IMR-90 (cell line): Measurements from ENCODE around the gene ZNF771. TPM values are rescaled to one million over a fixed set of nuclear protein-coding genes. Genes with fewer than 3 reads are reported as not detected.
"Not testable (repeated sequence)": the region's sequence is repeated elsewhere in the genome, so short reads cannot be mapped to it uniquely, and the experiment has no call there.

Experiments
- ATAC-seq: fragments of 200-7000 bp; cut with Tn5 transposase; 2 replicates; pipeline ENCODE4 v1.9.1; 2020; ENCODE audit warnings: low read depth, mild to moderate bottlenecking, moderate library complexity
- BruUV-seq: library from RNA; stranded (reverse); fragments of 400-500 nt; replicated peaks from 2 replicates; lab custom pipeline; 2021; lab: Mats Ljungman, UMichigan
- CTCF ChIA-PET: fragments of 300-600 bp; formaldehyde crosslinking; extraction: SDS; loops from one replicate; lab custom pipeline; 2021; ENCODE audit warnings: antibody characterized with exemption; lab: Yijun Ruan, JAX
- POLR2A ChIA-PET: fragments of 300-600 bp; sonication (Branson Sonifier 250); formaldehyde crosslinking; loops from one replicate; lab custom pipeline; 2022; ENCODE audit warnings: antibody characterized with exemption; ENCODE audit not compliant: unreplicated experiment; lab: Charles Lee
- DNase-seq: peaks from one replicate; pipeline ENCODE4 v3.0.0; 2013
- H2AFZ ChIP-seq: replicated peaks from 2 replicates; pipeline ENCODE3; 2013; ENCODE audit warnings: low read length, mild to moderate bottlenecking; ENCODE audit not compliant: poor library complexity
- H2AK5ac ChIP-seq: 2 replicates; pipeline ENCODE4 v1.6.1; 2013; ENCODE audit warnings: low read depth, low read length, inconsistent platforms
- H2AK9ac ChIP-seq: replicated peaks from 2 replicates; pipeline ENCODE3; 2013; ENCODE audit warnings: mild to moderate bottlenecking, low read depth, low read length, moderate library complexity; ENCODE audit not compliant: poor library complexity
- H2BK120ac ChIP-seq: 2 replicates; pipeline ENCODE4 v1.6.1; 2013; ENCODE audit warnings: low read depth, low read length, inconsistent platforms
- H2BK15ac ChIP-seq: 3 replicates; pipeline ENCODE4 v1.6.1; 2013; ENCODE audit warnings: low read depth, low read length, inconsistent platforms
- H2BK20ac ChIP-seq: 2 replicates; pipeline ENCODE4 v1.6.1; 2013; ENCODE audit warnings: low read depth, mild to moderate bottlenecking, inconsistent platforms, low read length, moderate library complexity
- H2BK5ac ChIP-seq: 2 replicates; pipeline ENCODE4 v1.6.1; 2013; ENCODE audit warnings: mild to moderate bottlenecking, low read depth, low read length, inconsistent platforms; ENCODE audit not compliant: poor library complexity, severe bottlenecking
- H3K14ac ChIP-seq: replicated peaks from 2 replicates; pipeline ENCODE4 v1.6.1; 2013; ENCODE audit warnings: low read depth, low read length, inconsistent platforms
- H3K18ac ChIP-seq: 2 replicates; pipeline ENCODE4 v1.6.1; 2013; ENCODE audit warnings: low read depth, low read length, control low read depth
- H3K23ac ChIP-seq: 2 replicates; pipeline ENCODE4 v1.6.1; 2013; ENCODE audit warnings: low read depth, low read length, inconsistent platforms
- H3K27ac ChIP-seq: 2 replicates; pipeline ENCODE4 v1.5.1; 2013; ENCODE audit warnings: mild to moderate bottlenecking, control low read depth, low read length; ENCODE audit not compliant: insufficient read depth
- H3K27me3 ChIP-seq: 2 replicates; pipeline ENCODE4 v1.6.1; 2013; ENCODE audit warnings: low read length; ENCODE audit not compliant: control insufficient read depth, insufficient read depth
- H3K36me3 ChIP-seq: 2 replicates; pipeline ENCODE4 v1.6.1; 2013; ENCODE audit warnings: low read length, mixed read lengths; ENCODE audit not compliant: control insufficient read depth, insufficient read depth
- H3K4ac ChIP-seq: 2 replicates; pipeline ENCODE4 v1.6.1; 2013; ENCODE audit warnings: low read depth, low read length, inconsistent platforms
- H3K4me1 ChIP-seq: 2 replicates; pipeline ENCODE4 v1.6.1; 2013; ENCODE audit warnings: low read length, mixed read lengths; ENCODE audit not compliant: control insufficient read depth, insufficient read depth
- H3K4me2 ChIP-seq: 2 replicates; pipeline ENCODE4 v1.6.1; 2013; ENCODE audit warnings: low read depth, mild to moderate bottlenecking, control low read depth, low read length, moderate library complexity
- H3K4me3 ChIP-seq: 2 replicates; pipeline ENCODE4 v1.5.1; 2013; ENCODE audit warnings: low read depth, mild to moderate bottlenecking, control low read depth, low read length, moderate library complexity; ENCODE audit not compliant: insufficient read depth
- H3K56ac ChIP-seq: 2 replicates; pipeline ENCODE4 v1.6.1; 2013; ENCODE audit warnings: low read length, inconsistent platforms; ENCODE audit not compliant: insufficient read depth; ENCODE audit errors: extremely low read depth
- H3K79me1 ChIP-seq, 2 experiments: 2 replicates each; pipeline ENCODE4 v1.6.1; 2013; ENCODE audit warnings: low read length in 2 of 2, inconsistent platforms in 1 of 2, low read depth in 1 of 2
- H3K9ac ChIP-seq: 2 replicates; pipeline ENCODE4 v1.6.1; 2013; ENCODE audit warnings: low read depth, low read length, control low read depth
- H3K9me1 ChIP-seq: 2 replicates; pipeline ENCODE4 v1.6.1; 2013; ENCODE audit warnings: low read length, inconsistent platforms; ENCODE audit not compliant: insufficient read depth
- H3K9me3 ChIP-seq: 2 replicates; pipeline ENCODE4 v1.6.1; 2013; ENCODE audit warnings: low read length; ENCODE audit not compliant: control insufficient read depth, insufficient read depth
- H4K20me1 ChIP-seq: 2 replicates; pipeline ENCODE4 v1.6.1; 2013; ENCODE audit warnings: low read length, inconsistent platforms; ENCODE audit not compliant: insufficient read depth
- H4K5ac ChIP-seq: 2 replicates; pipeline ENCODE4 v1.6.1; 2013; ENCODE audit warnings: mild to moderate bottlenecking, low read depth, low read length, control low read depth
- H4K8ac ChIP-seq, 2 experiments: 2 replicates each; pipeline ENCODE4 v1.6.1; 2013; ENCODE audit warnings: low read depth in 2 of 2, low read length in 2 of 2, control low read depth in 1 of 2, inconsistent platforms in 1 of 2
- H4K91ac ChIP-seq: 2 replicates; pipeline ENCODE4 v1.6.1; 2013; ENCODE audit warnings: low read depth, low read length, inconsistent platforms; ENCODE audit not compliant: insufficient read depth
- FOS ChIP-seq: fragments of 150-350 bp; IDR thresholded peaks from 2 replicates; pipeline ENCODE4 v1.6.1; 2016; ENCODE audit warnings: low read depth, low read length
- RAD21 ChIP-seq: IDR thresholded peaks from 2 replicates; pipeline ENCODE4 v1.6.1; 2012; ENCODE audit warnings: low read length, improper control_type of control experiment
- WGBS, 2 experiments: methylation state at CpG; one replicate each; pipeline versions ENCODE4 v1.1.5 to v1.1.7; 2013; ENCODE audit warnings: missing lambda C conversion rate in 2 of 2; ENCODE audit not compliant: insufficient read length in 1 of 2; ENCODE audit errors: extremely low coverage in 2 of 2; 5-methylcytosine and 5-hydroxymethylcytosine counted together
- dilution Hi-C: fragments of 300-500 bp; cut with HindIII; formaldehyde crosslinking; loops from one replicate; pipeline ENCODE4 v1.14.3; 2018; ENCODE audit warnings: low sequenced_read_pairs; ENCODE audit not compliant: unreplicated experiment
- in situ Hi-C: fragments of 300-500 bp; cut with MboI; formaldehyde crosslinking; loops from 3 replicates; pipeline ENCODE4 v1.14.3; 2019; ENCODE audit warnings: low sequenced_read_pairs, inconsistent platforms, mixed read lengths
- intact Hi-C: fragments of 100-400 bp; cut with micrococcal nuclease; formaldehyde crosslinking; loops from 2 replicates; pipeline ENCODE4 v1.10.0; 2022
- polyA plus RNA-seq, 3 experiments: library from polyadenylated mRNA; depleted of rRNA; stranded (reverse); fragments of >200 nt; gene quantifications; 2 replicates each; pipeline ENCODE4 v1.2.3, GENCODE V29; 2012; ENCODE audit warnings: low replicate concordance in 1 of 3
- total RNA-seq: library from RNA; depleted of rRNA; stranded (reverse); fragments of >200 nt; gene quantifications from 2 replicates; pipeline ENCODE4 v1.2.3, GENCODE V29; 2012

ZNF771 gene
- total and polyA plus RNA-seq, 2 of the 4 experiments (the other 2 are of a cell fraction) = 5.2 to 10.9 TPM

DNA sequence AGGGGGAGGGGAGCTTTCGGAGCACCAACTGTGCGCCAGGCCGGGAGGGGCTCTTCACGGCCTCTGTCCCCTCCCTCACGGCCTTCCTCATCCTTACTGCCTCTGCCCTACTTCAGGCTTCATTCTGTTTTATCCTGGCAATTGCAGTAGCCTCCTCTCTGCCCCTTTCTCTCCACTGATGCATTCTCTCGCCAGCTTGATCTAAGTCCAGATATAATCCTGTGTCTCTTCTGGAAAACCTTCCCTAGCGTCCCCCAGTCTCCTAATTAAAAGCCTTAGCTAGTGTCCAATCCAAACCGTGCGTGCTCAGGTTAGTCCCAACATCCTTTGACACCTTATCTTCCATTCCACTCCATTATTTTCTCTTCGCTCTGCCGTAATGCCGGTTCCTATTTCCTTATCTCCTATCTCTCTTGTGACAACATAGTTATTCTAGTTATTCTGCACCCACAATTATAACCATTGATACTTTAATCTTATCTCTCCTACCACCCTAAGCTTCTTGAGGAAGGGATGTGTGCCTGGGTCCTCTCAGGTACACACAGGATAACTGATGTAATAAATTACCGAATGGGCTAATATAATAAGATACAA, 11.3 kb upstream of the ZNF771 start (continued):
- TF ChIP-seq RAD21 = no peak
- TF ChIP-seq FOS = no peak

DNA sequence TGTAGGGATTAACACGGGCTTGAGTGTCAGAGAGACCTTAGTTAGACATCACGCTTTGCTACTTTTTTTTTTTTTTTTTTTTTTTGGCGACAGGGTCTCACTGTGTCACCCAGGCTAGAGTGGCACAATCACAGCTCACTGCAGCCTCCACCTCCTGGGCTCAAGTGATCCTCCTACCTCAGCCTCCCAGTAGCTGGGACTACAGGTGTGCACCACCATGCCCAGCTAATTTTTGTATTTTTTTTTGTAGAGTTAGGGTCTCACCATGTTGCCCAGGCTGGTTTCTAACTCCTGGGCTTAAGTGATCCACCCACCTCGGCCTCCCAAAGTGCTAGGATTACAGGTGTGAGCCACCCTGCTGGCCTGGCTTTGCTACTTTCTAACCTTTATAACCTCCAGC, 10.8 kb upstream of the ZNF771 start:
- H3K4me3 ChIP-seq, ATAC-seq, H3K23ac ChIP-seq, POLR2A ChIA-PET, H3K4ac ChIP-seq, H2BK5ac ChIP-seq, H3K4me2 ChIP-seq, H3K56ac ChIP-seq, H4K91ac ChIP-seq, H3K27me3 ChIP-seq, H3K9me1 ChIP-seq, H3K9ac ChIP-seq, in situ Hi-C loops, dilution Hi-C loops, CTCF ChIA-PET, H3K9me3 ChIP-seq, H4K20me1 ChIP-seq, H2AK5ac ChIP-seq, H2AFZ ChIP-seq, H2AK9ac ChIP-seq, H3K14ac ChIP-seq, BruUV-seq, H3K27ac ChIP-seq, H4K8ac ChIP-seq, H2BK20ac ChIP-seq, H2BK15ac ChIP-seq, intact Hi-C loops, H4K5ac ChIP-seq, H2BK120ac ChIP-seq, DNase-seq, H3K4me1 ChIP-seq, H3K18ac ChIP-seq: not testable (repeated sequence)
- Histone ChIP-seq H3K36me3 (peaks cover 12% of the 10 kb centered on the region; the same call in 1 of the 2 replicates), H3K79me1 (peaks cover 0 to 52% of the 10 kb centered on the region in 2 experiments)
- WGBS, 2 experiments = no CpG with 5 or more reads among the region's 4 CpGs
